Measurements from ENCODE around the gene ZFHX2.

The ZFHX2 gene

GRCh38 chr14:23572836-23573235 is 21.3 kb upstream of the ZFHX2 start:
- DNase-seq (ENCODE audit: low read depth), result no peak

GRCh38 chr14:23572524-23572828 is 20.9 kb upstream of the ZFHX2 start:
- DNase-seq (ENCODE audit: low read depth), result no peak

GRCh38 chr14:23571701-23572523 is 20.3 kb upstream of the ZFHX2 start:
- DNase-seq (ENCODE audit: low read depth), result no peak

- no peak for DNase-seq (ENCODE audit: low read depth)
Measured at GRCh38 chr14:23570806-23571483, 19.4 kb upstream of the ZFHX2 start.

GRCh38 chr14:23569443-23570151 is 18.0 kb upstream of the ZFHX2 start:
- no peak for DNase-seq (ENCODE audit: low read depth)

GRCh38 chr14:23568600-23569331 is 17.2 kb upstream of the ZFHX2 start:
- DNase-seq (ENCODE audit: low read depth), result no peak

- DNase-seq (ENCODE audit: low read depth), result no peak
Measured at GRCh38 chr14:23568021-23568599, 16.5 kb upstream of the ZFHX2 start.

GRCh38 chr14:23567186-23568020 is 15.8 kb upstream of the ZFHX2 start, which contains the start of gene AP1G2:
TSS of gene AP1G2 (minus strand) at chr14:23567791. CDS start at chr14:23567314, 477 bp downstream.
- DNase-seq (ENCODE audit: low read depth), result no peak

- DNase-seq (ENCODE audit: low read depth), result no peak
Measured at GRCh38 chr14:23566778-23567185, 15.2 kb upstream of the ZFHX2 start.

- no peak for DNase-seq (ENCODE audit: low read depth)
Measured at GRCh38 chr14:23566112-23566777, 14.7 kb upstream of the ZFHX2 start.

GRCh38 chr14:23565626-23566025 is 14.1 kb upstream of the ZFHX2 start:
- no peak for DNase-seq (ENCODE audit: low read depth)

GRCh38 chr14:23564876-23565275 is 13.3 kb upstream of the ZFHX2 start:
- no peak for DNase-seq (ENCODE audit: low read depth)

GRCh38 chr14:23564181-23564812 is 12.7 kb upstream of the ZFHX2 start:
- DNase-seq (ENCODE audit: low read depth), result no peak

GRCh38 chr14:23563473-23564180 is 12.1 kb upstream of the ZFHX2 start:
- DNase-seq (ENCODE audit: low read depth), result no peak

- DNase-seq (ENCODE audit: low read depth), result no peak
Measured at GRCh38 chr14:23562822-23563472, 11.4 kb upstream of the ZFHX2 start.

- no peak for DNase-seq (ENCODE audit: low read depth)
Measured at GRCh38 chr14:23561873-23562821, 10.6 kb upstream of the ZFHX2 start.

GRCh38 chr14:23561259-23561658 is 9.7 kb upstream of the ZFHX2 start:
- DNase-seq (ENCODE audit: low read depth), result no peak

All from CMK (cell line).